WERI-Rb-1 (cell line): ENCODE measurements around the gene ABCC11.

Experiments
- DNase-seq: peaks from one replicate; pipeline ENCODE4 v3.0.0-alpha.2; 2020
- H3K27ac ChIP-seq: fragments of 250-450 bp; sonication (Bioruptor Pico); 2 replicates; pipeline ENCODE4 v1.5.1; 2020; ENCODE audit warnings: mild to moderate bottlenecking, moderate library complexity
- H3K27me3 ChIP-seq: fragments of 250-450 bp; sonication (Bioruptor Pico); 2 replicates; pipeline ENCODE4 v1.5.1; 2021; ENCODE audit warnings: mild to moderate bottlenecking, low read depth, moderate library complexity; ENCODE audit not compliant: insufficient read depth, severe bottlenecking
- H3K36me3 ChIP-seq: fragments of 250-450 bp; sonication (Bioruptor Pico); 2 replicates; pipeline ENCODE4 v1.5.1; 2020; ENCODE audit warnings: mild to moderate bottlenecking, moderate library complexity
- H3K4me3 ChIP-seq: 2 replicates; pipeline ENCODE4 v1.5.1; 2011; ENCODE audit warnings: low read depth, mild to moderate bottlenecking, control low read depth, low read length
- H3K9me3 ChIP-seq: fragments of 250-450 bp; sonication (Bioruptor Pico); 2 replicates; pipeline ENCODE4 v1.5.1; 2021; ENCODE audit warnings: mild to moderate bottlenecking, moderate library complexity; ENCODE audit not compliant: severe bottlenecking
- CTCF ChIP-seq: IDR thresholded peaks from 2 replicates; pipeline ENCODE4 v1.5.1; 2011; ENCODE audit warnings: low read depth, mild to moderate bottlenecking, control low read depth, inconsistent platforms, low read length

Gene ABCC11

DNA sequence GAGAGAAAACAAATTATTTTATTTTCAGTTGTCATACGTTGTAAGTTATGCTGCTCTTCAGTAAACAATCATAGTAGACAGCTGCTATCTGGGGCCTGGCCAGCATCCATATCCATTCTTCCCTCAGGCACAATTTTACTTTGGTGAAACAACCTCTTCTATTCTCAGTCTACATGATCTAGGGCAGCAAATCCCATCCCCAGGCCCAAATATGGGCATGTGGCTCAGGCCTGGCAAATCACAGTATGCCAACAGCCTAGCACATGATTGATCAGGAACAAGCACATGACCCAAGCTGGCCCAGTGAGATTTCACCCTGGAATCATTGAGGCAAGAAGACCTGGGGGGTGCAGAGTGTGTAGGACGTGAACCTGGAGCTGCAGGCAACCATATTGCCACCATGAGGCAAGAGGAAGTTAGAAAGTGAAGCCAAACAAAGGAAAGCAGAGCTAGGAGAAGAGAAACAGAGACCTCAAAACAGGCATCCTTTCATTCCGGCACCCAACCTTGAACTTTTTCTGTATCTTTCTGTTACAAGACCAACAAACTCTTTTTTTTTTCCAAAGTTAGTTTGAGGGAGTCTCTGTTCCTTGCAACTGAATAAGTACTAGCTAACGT lies 81.3 kb downstream of the ABCC11 start:
- Histone ChIP-seq H3K27me3 (no peaks in the 10 kb centered on the region), H3K27ac (no peak overlapping the region), H3K4me3 (no peak overlapping the region), H3K9me3 (no peaks in the 10 kb centered on the region), H3K36me3 (no peaks in the 10 kb centered on the region)
- DNase-seq: no peak
- TF ChIP-seq CTCF: no peak

GRCh38 chr16:48164907-48165715 lies 82.2 kb downstream of the ABCC11 start:
- H3K27me3 ChIP-seq: no peaks in the 10 kb centered on the region
- no peaks in the 10 kb centered on the region for H3K9me3 ChIP-seq
- H3K27ac ChIP-seq: no peak overlapping the region
- H3K36me3 ChIP-seq: no peaks in the 10 kb centered on the region
- TF ChIP-seq CTCF: peak; percentile 86
- peak; percentile 71 for DNase-seq
- no peak overlapping the region for H3K4me3 ChIP-seq

- Histone ChIP-seq H3K4me3 (no peak overlapping the region), H3K36me3 (no peaks in the 10 kb centered on the region), H3K9me3 (no peaks in the 10 kb centered on the region), H3K27ac (no peak overlapping the region), H3K27me3 (no peaks in the 10 kb centered on the region)
- DNase-seq: no peak
- TF ChIP-seq CTCF: no peak
These were observed 84.4 kb downstream of the ABCC11 start for GRCh38 chr16:48162839-48163410.

DNA sequence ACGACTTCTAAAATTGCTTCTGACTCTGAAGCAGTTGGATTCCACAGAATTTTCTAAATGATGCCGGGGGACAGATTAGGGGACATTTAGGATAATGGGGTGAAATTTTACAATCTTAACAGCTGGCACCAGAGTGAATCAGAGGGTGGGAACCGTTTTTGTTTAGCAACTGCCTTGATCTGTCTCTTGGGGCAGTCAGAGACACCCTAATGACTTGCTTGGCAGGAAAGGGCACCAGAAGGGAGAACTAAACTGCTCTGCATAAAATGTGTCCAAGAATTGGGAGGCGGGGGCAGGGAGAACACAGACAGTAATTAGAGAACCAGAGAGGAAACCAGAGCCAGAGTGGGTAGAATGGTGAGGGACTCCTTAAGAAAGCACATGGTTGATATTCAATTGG lies 85.4 kb downstream of the ABCC11 start:
- no peak for DNase-seq
- H3K27ac ChIP-seq: no peak overlapping the region
- no peak for TF ChIP-seq CTCF
- H3K4me3 ChIP-seq: no peak overlapping the region
- H3K27me3 ChIP-seq: no peaks in the 10 kb centered on the region
- no peaks in the 10 kb centered on the region for H3K36me3 ChIP-seq
- H3K9me3 ChIP-seq: no peaks in the 10 kb centered on the region

DNA sequence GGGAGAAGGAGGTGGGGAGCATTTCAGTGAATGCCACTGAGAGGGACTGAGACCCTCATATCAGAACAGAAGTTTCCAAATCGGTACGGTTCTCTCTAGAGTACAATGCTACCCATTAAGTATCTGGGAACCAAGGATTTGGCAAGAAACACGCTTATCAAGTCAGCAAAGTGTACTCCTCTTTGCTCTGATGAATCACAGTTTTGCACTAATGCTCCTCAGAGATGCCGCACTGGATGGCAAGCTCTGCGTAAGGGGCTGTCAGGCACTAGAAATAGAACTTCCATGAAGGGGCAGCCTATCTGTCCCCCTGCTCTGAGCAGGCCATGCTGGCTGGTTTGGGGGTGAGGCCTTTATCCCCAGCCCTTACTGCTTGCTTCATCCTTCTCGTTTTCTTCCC lies 86.8 kb downstream of the ABCC11 start:
- no peak overlapping the region for H3K27ac ChIP-seq
- DNase-seq: no peak
- no peak overlapping the region for H3K4me3 ChIP-seq
- no peaks in the 10 kb centered on the region for H3K36me3 ChIP-seq
- no peaks in the 10 kb centered on the region for H3K9me3 ChIP-seq
- no peaks in the 10 kb centered on the region for H3K27me3 ChIP-seq
- TF ChIP-seq CTCF: no peak
